SK-N-SH (cell line): ENCODE results near the gene ANK3. TPM values are rescaled to one million over a fixed set of nuclear protein-coding genes. Genes with fewer than 3 reads are reported as not detected.

Source experiments
- CTCF ChIA-PET: fragments of 300-600, 350-600 bp; formaldehyde crosslinking; extraction: SDS; loops from one replicate; lab custom pipeline; 2021; lab: Yijun Ruan, JAX
- POLR2A ChIA-PET: fragments of 350-600 bp; sonication (Branson Sonifier 250); formaldehyde crosslinking; extraction: SDS; loops from one replicate; lab custom pipeline; 2020; ENCODE audit warnings: antibody characterized with exemption, inconsistent platforms; lab: Yijun Ruan, JAX
- DNase-seq: peaks from one replicate; pipeline ENCODE4 v3.0.0; 2012
- H2AFZ ChIP-seq: fragments of 200-600 bp; sonication (generic); 2 replicates; pipeline ENCODE4 v1.8.1; 2016; ENCODE audit warnings: antibody characterized with exemption, mild to moderate bottlenecking, low read depth
- H3F3A ChIP-seq: fragments of 200-600 bp; sonication (generic); replicated peaks from 2 replicates; pipeline ENCODE3; 2016; ENCODE audit warnings: antibody characterized with exemption, mild to moderate bottlenecking; ENCODE audit not compliant: insufficient read depth
- H3K27ac ChIP-seq, 2 experiments: fragments of 200-500 bp in 1 of 2; fragments of 200-600 bp in 1 of 2; sonication (Bioruptor generic) in 1 of 2; sonication (generic), shearing (Covaris generic) in 1 of 2; 2 replicates each; pipeline versions ENCODE4 v1.5.1 to v1.6.1; 2014 to 2016; ENCODE audit warnings: low read depth in 2 of 2, inconsistent platforms in 1 of 2, low read length in 1 of 2, mild to moderate bottlenecking in 1 of 2, mixed read lengths in 1 of 2
- H3K27me3 ChIP-seq: fragments of 200-600 bp; sonication (generic), shearing (Covaris generic); 2 replicates; pipeline ENCODE4 v1.6.1; 2016; ENCODE audit warnings: mixed run types; ENCODE audit not compliant: insufficient read depth
- H3K36me3 ChIP-seq, 2 experiments: fragments of 200-500 bp in 1 of 2; fragments of 200-600 bp in 1 of 2; sonication (Bioruptor generic) in 1 of 2; sonication (generic) in 1 of 2; replicated peaks in 1 of 2; 2 replicates each; pipeline versions ENCODE3 to v1.5.1; 2014 to 2016; ENCODE audit warnings: low read length in 1 of 2, mild to moderate bottlenecking in 1 of 2; ENCODE audit not compliant: insufficient read depth in 2 of 2, control insufficient read depth in 1 of 2
- H3K4me1 ChIP-seq, 2 experiments: fragments of 200-500 bp in 1 of 2; fragments of 200-600 bp in 1 of 2; sonication (Bioruptor generic) in 1 of 2; sonication (generic), shearing (Covaris generic) in 1 of 2; 2 replicates each; pipeline versions ENCODE4 v1.5.1 to v1.6.1; 2014 to 2016; ENCODE audit warnings: low read depth in 1 of 2, low read length in 1 of 2, mixed run types in 1 of 2; ENCODE audit not compliant: insufficient read depth in 2 of 2, control insufficient read depth in 1 of 2
- H3K4me2 ChIP-seq: fragments of 200-600 bp; sonication (generic), shearing (Covaris generic); 2 replicates; pipeline ENCODE4 v1.6.1; 2017; ENCODE audit warnings: mixed run types
- H3K4me3 ChIP-seq, 2 experiments: fragments of 200-500 bp in 1 of 2; fragments of 200-600 bp in 1 of 2; sonication (Bioruptor generic) in 1 of 2; sonication (generic), shearing (Covaris generic) in 1 of 2; 2 replicates each; pipeline versions ENCODE4 v1.5.1 to v1.8.1; 2014 to 2016; ENCODE audit warnings: low read depth in 2 of 2, inconsistent platforms in 1 of 2, low read length in 1 of 2, mild to moderate bottlenecking in 1 of 2, mixed read lengths in 1 of 2, moderate library complexity in 1 of 2
- H3K79me2 ChIP-seq: fragments of 200-600 bp; sonication (generic); 2 replicates; pipeline ENCODE4 v1.8.1; 2017; ENCODE audit warnings: mild to moderate bottlenecking; ENCODE audit not compliant: insufficient read depth
- H3K9ac ChIP-seq: fragments of 200-600 bp; sonication (generic); 2 replicates; pipeline ENCODE4 v1.6.1; 2017; ENCODE audit warnings: mixed run types
- H3K9me2 ChIP-seq: fragments of 200-600 bp; sonication (generic); 2 replicates; pipeline ENCODE4 v1.6.1; 2017; ENCODE audit warnings: mixed run types
- H3K9me3 ChIP-seq: fragments of 200-600 bp; sonication (generic); 2 replicates; pipeline ENCODE4 v1.6.1; 2017; ENCODE audit warnings: mixed run types, mild to moderate bottlenecking, moderate library complexity
- H4K20me1 ChIP-seq: fragments of 200-600 bp; sonication (generic); 2 replicates; pipeline ENCODE4 v1.6.1; 2017; ENCODE audit warnings: mild to moderate bottlenecking, mixed run types; ENCODE audit not compliant: insufficient read depth
- FOSL2 ChIP-seq: IDR thresholded peaks from 2 replicates; pipeline ENCODE4 v1.4.0; 2012; ENCODE audit warnings: low read depth, mild to moderate bottlenecking, moderate library complexity, borderline replicate concordance
- GATA2 ChIP-seq: sonication (generic); formaldehyde crosslinking; IDR thresholded peaks from 2 replicates; pipeline ENCODE4 v1.5.0; 2020; ENCODE audit warnings: mild to moderate bottlenecking, missing genetic modification reagents
- JUND ChIP-seq: IDR thresholded peaks from 2 replicates; pipeline ENCODE4 v1.4.0; 2012
- RAD21 ChIP-seq: IDR thresholded peaks from 2 replicates; pipeline ENCODE4 v1.6.1; 2012; ENCODE audit warnings: mild to moderate bottlenecking, low read length
- RFX5 ChIP-seq: IDR thresholded peaks from 2 replicates; pipeline ENCODE4 v1.6.1; 2012; ENCODE audit warnings: mild to moderate bottlenecking, improper control_type of control experiment, low read length
- TEAD4 ChIP-seq: IDR thresholded peaks from 2 replicates; pipeline ENCODE4 v1.4.0; 2012; ENCODE audit warnings: mild to moderate bottlenecking, borderline replicate concordance; ENCODE audit not compliant: insufficient read depth
- WGBS: methylation state at CpG from one replicate; pipeline ENCODE4 v1.1.6; 2017; ENCODE audit warnings: low lambda C conversion rate; 5-methylcytosine and 5-hydroxymethylcytosine counted together
- polyA plus RNA-seq, 3 experiments: library from polyadenylated mRNA; depleted of rRNA; stranded (reverse); fragments of >200 nt; gene quantifications; 2 replicates each; pipeline ENCODE4 v1.2.3, GENCODE V29; 2012
- TF ChIP-seq, protein P1 (sequence below): fragments of 200-600 bp; sonication (generic); IDR thresholded peaks from 2 replicates; pipeline ENCODE4 v1.6.1; 2017; ENCODE audit warnings: antibody characterized with exemption, mild to moderate bottlenecking, moderate library complexity
- TF ChIP-seq, protein P2 (sequence below): fragments of 150-350 bp; IDR thresholded peaks from 2 replicates; pipeline ENCODE4 v1.6.1; 2017; ENCODE audit warnings: antibody characterized with exemption, low read length, low read depth, borderline replicate concordance
- TF ChIP-seq, protein P3 (sequence below): IDR thresholded peaks from 2 replicates; pipeline ENCODE4; 2012

The ANK3 gene
- polyA plus RNA-seq, 1 of the 3 experiments (the other 2 are of a cell fraction): 10.0 TPM

DNA sequence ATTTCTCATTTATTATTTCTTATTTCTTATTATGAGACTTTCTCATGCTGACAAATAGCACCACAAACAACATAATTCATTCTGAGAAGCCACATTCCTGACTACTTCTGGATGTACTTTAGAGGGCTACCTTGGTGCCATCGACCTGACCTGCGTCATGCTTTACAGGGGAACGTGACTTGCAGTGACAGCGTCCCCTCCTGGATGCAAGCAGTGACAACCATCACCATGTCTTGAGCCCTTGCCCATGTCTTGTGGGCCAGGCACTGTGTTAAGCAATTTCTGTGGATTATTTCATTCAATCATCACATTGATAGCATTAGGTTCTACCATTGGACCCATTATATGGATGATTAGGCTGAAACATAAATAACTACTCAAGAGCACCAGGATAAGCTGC lies 137.0 kb downstream of the ANK3 start (continued):
- TF ChIP-seq, protein P1, sequence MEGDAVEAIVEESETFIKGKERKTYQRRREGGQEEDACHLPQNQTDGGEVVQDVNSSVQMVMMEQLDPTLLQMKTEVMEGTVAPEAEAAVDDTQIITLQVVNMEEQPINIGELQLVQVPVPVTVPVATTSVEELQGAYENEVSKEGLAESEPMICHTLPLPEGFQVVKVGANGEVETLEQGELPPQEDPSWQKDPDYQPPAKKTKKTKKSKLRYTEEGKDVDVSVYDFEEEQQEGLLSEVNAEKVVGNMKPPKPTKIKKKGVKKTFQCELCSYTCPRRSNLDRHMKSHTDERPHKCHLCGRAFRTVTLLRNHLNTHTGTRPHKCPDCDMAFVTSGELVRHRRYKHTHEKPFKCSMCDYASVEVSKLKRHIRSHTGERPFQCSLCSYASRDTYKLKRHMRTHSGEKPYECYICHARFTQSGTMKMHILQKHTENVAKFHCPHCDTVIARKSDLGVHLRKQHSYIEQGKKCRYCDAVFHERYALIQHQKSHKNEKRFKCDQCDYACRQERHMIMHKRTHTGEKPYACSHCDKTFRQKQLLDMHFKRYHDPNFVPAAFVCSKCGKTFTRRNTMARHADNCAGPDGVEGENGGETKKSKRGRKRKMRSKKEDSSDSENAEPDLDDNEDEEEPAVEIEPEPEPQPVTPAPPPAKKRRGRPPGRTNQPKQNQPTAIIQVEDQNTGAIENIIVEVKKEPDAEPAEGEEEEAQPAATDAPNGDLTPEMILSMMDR: no peak
- TF ChIP-seq GATA2: no peak
- TF ChIP-seq, protein P2, sequence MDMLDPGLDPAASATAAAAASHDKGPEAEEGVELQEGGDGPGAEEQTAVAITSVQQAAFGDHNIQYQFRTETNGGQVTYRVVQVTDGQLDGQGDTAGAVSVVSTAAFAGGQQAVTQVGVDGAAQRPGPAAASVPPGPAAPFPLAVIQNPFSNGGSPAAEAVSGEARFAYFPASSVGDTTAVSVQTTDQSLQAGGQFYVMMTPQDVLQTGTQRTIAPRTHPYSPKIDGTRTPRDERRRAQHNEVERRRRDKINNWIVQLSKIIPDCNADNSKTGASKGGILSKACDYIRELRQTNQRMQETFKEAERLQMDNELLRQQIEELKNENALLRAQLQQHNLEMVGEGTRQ: no peak

DNA sequence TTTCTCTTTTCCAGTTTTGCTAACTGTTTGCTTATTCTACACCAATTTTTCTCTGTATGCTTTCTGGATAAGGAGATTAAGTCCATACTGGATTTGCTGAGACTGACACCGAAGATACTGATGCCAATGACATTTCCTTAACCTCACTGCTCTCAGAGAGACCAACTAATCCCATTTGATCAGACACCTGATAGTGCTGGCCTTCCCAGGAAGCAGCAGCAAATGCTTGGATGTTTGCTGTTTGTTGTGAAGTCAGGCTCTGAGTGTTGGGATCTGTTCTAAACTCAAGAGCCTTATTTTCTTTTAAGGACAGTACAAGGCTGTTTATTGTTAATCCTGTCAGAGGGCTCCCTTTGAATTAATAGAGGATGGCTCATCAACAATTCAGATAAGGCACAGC lies 143.3 kb downstream of the ANK3 start:
- H3K79me2 ChIP-seq: no peaks in the 10 kb centered on the region
- H3K36me3 ChIP-seq: no peaks in the 10 kb centered on the region
- H2AFZ ChIP-seq: no peak overlapping the region
- no peak overlapping the region for H3K4me3 ChIP-seq
- H3K4me1 ChIP-seq: no peaks in the 10 kb centered on the region
- no peaks in the 10 kb centered on the region for H3K9me3 ChIP-seq
- POLR2A ChIA-PET: no interaction called here
- DNase-seq: no peak
- CTCF ChIA-PET: interaction anchor here (0.7 to 0.8 kb wide), 2 partner anchors 8 to 1232 kb away, joined by 3 to 5 read pairs; no protein-coding TSS in a partner anchor
- WGBS: 29% methylated on average over 1 of the region's 1 CpG
- TF ChIP-seq, protein P1: no peak
- no peak for TF ChIP-seq GATA2
- no peak for TF ChIP-seq TEAD4
- TF ChIP-seq FOSL2: no peak
- TF ChIP-seq, protein P3, sequence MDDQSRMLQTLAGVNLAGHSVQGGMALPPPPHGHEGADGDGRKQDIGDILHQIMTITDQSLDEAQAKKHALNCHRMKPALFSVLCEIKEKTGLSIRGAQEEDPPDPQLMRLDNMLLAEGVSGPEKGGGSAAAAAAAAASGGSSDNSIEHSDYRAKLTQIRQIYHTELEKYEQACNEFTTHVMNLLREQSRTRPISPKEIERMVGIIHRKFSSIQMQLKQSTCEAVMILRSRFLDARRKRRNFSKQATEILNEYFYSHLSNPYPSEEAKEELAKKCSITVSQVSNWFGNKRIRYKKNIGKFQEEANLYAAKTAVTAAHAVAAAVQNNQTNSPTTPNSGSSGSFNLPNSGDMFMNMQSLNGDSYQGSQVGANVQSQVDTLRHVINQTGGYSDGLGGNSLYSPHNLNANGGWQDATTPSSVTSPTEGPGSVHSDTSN: no peak
- TF ChIP-seq RFX5: no peak
- no peak for TF ChIP-seq RAD21
- TF ChIP-seq JUND: no peak
- TF ChIP-seq, all 33 proteins: peak for 0
- Histone ChIP-seq H4K20me1 (no peaks in the 10 kb centered on the region), H3K9me2 (no peaks in the 10 kb centered on the region), H3K4me2 (no peak overlapping the region), H3K27ac (no peak overlapping the region), H3K27me3 (no peaks in the 10 kb centered on the region), H3F3A (no peaks in the 10 kb centered on the region), H3K9ac (no peak overlapping the region)
